K562 (cell line): ENCODE results near the gene NOC4L.

Source experiments
- ARID2 ChIP-seq: fragments of 450-650 bp; IDR thresholded peaks from 2 replicates; pipeline ENCODE4 v1.6.1; 2017; ENCODE audit warnings: antibody characterized with exemption, mild to moderate bottlenecking
- BHLHE40 ChIP-seq: IDR thresholded peaks from 2 replicates; pipeline ENCODE4 v1.6.1; 2011; ENCODE audit warnings: low read length, improper control_type of control experiment
- LARP7 ChIP-seq: fragments of 450-650 bp; IDR thresholded peaks from 2 replicates; pipeline ENCODE4 v1.6.1; 2016
- MAX ChIP-seq: sonication (generic); formaldehyde crosslinking; IDR thresholded peaks from 2 replicates; pipeline ENCODE4 v1.9.0; 2022; ENCODE audit warnings: mild to moderate bottlenecking, missing genetic modification reagents
- MXI1 ChIP-seq: IDR thresholded peaks from 2 replicates; pipeline ENCODE4 v1.6.1; 2011; ENCODE audit warnings: low read depth, mild to moderate bottlenecking, improper control_type of control experiment, low read length
- SP2 ChIP-seq: IDR thresholded peaks from 2 replicates; pipeline ENCODE4 v1.6.1; 2011; ENCODE audit warnings: mild to moderate bottlenecking, low read depth, low read length, moderate library complexity; ENCODE audit not compliant: poor library complexity, severe bottlenecking; ENCODE audit errors: extremely low read depth
- THRA ChIP-seq: fragments of 450-650 bp; IDR thresholded peaks from 2 replicates; pipeline ENCODE4 v1.6.1; 2017; ENCODE audit warnings: mild to moderate bottlenecking, moderate library complexity
- YY1 ChIP-seq, 3 experiments: IDR thresholded peaks; 2 replicates each; pipeline ENCODE4 v1.6.1; 2011; ENCODE audit warnings: low read length in 2 of 3, mild to moderate bottlenecking in 2 of 3, moderate library complexity in 2 of 3, borderline replicate concordance in 1 of 3, control low read depth in 1 of 3, low read depth in 1 of 3; ENCODE audit not compliant: insufficient read depth in 3 of 3, insufficient replicate concordance in 2 of 3, control insufficient read depth in 1 of 3, insufficient read length in 1 of 3; ENCODE audit errors: extremely low read depth in 1 of 3
- ZBTB33 ChIP-seq: sonication (generic); formaldehyde crosslinking; IDR thresholded peaks from 2 replicates; pipeline ENCODE4 v1.8.1; 2023; ENCODE audit warnings: mild to moderate bottlenecking, missing genetic modification reagents
- ZNF239 ChIP-seq: fragments of 250-450 bp; sonication (Bioruptor Pico); IDR thresholded peaks from 2 replicates; pipeline ENCODE4 v1.4.0; 2020; ENCODE audit warnings: mild to moderate bottlenecking
- TF ChIP-seq, protein P1 (sequence below): sonication (generic); formaldehyde crosslinking; IDR thresholded peaks from 2 replicates; pipeline ENCODE4 v1.8.1; 2022; ENCODE audit warnings: missing genetic modification reagents

DNA sequence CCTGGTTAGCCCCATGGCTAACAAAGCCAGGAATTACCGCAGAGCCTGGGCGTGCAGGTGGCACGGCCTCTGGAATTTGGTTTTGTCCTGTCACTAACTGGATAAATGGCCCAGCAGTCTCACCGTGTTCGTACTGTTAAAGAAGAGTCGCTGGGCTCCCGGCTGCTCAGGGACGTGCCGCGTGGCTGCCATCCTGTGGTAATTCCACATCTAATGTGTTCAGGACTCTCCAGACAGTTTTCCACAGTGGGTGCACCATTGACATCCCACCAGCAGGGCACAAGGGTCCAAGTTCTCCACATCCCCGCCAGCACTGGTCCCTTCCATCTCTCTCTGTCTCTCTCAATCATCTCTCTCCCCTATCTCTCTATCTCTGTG lies 19.6 kb downstream of the NOC4L start:
- TF ChIP-seq ZNF239 (CRISPR knock-in tag) = no peak
- TF ChIP-seq YY1 (IDR thresholded peaks at IDR 0.05; ENCODE audit: borderline replicate concordance in 1 of 3, control insufficient read depth in 1 of 3, extremely low read depth in 1 of 3, insufficient read depth in 3 of 3, insufficient read length in 1 of 3, insufficient replicate concordance in 2 of 3, low read depth in 1 of 3, low read length in 2 of 3) = no peak
- TF ChIP-seq MAX (CRISPR knock-in tag) = no peak
- TF ChIP-seq THRA = no peak
- TF ChIP-seq ZBTB33 (CRISPR knock-in tag) = 0 out of 2 replicates have a peak, but pooled peaks have one; percentile 24
- no peak for TF ChIP-seq MXI1
- no peak for TF ChIP-seq BHLHE40
- TF ChIP-seq ARID2 = no peak
- no peak for TF ChIP-seq SP2
- TF ChIP-seq, protein P1, sequence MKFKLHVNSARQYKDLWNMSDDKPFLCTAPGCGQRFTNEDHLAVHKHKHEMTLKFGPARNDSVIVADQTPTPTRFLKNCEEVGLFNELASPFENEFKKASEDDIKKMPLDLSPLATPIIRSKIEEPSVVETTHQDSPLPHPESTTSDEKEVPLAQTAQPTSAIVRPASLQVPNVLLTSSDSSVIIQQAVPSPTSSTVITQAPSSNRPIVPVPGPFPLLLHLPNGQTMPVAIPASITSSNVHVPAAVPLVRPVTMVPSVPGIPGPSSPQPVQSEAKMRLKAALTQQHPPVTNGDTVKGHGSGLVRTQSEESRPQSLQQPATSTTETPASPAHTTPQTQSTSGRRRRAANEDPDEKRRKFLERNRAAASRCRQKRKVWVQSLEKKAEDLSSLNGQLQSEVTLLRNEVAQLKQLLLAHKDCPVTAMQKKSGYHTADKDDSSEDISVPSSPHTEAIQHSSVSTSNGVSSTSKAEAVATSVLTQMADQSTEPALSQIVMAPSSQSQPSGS (CRISPR knock-in tag) = no peak
- TF ChIP-seq LARP7 = no peak
